GM18517 (cell line): ENCODE results near the gene NUP107.
A peak's percentile ranks its signal among the peaks of the same experiment; 100 is the strongest.
"Not testable (repeated sequence)": the region's sequence is repeated elsewhere in the genome, so short reads cannot be mapped to it uniquely, and the experiment has no call there.

Experiments
- ATAC-seq: cut with Tn5 transposase; IDR thresholded peaks from one replicate; pipeline ENCODE4 v1.9.1; 2021; ENCODE audit warnings: mild to moderate bottlenecking, moderate library complexity; ENCODE audit not compliant: unreplicated experiment

The NUP107 gene

DNA sequence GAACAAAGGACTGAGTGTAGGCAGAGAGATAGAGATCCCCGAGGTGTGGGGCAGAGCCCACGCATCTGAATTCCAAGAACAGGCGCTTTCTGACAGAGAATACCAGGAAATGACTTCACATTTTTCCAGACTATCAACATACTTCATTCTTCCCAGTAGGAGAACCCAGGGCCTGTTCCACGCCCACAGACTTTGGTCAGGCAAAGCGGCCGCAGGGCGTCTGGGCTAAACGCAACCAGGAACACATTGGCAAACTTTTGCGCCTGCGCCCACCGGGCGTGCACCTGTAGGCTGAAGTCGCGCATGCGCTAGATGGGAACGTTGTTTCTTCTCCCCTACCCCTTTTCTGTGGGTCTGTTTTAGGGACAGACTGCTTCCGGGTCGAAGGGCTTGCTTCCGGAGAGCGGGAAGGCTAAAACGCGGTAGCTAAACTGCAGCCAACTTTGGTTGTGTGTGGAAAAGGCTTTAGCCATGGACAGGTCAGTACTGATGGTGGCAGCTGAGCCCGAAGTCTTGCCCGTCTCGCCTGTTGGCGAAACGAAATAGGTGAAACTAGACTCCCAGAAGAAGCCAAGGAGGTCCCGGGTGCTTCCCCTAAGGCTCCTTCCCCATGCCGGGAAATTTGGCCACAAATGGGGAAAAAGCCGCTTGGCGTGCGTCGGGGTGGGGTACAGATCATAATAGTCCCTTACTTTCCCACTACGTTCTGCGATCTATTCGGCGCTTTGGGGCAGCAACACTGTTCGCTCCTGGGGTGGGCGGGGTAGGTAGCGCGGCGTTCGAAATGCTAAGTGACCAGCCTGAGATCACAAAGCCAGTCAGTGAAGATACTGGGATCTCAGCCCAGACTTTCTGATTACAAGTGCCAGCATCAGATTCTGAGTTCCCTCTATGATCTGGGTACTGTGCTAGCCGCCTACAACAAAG lies at the start of gene NUP107:
NUP107 (plus strand) TSS at position 384 of the 927 bp plus-strand sequence; CDS start at position 472, 88 bp downstream.
- peak; percentile 97 for ATAC-seq

DNA sequence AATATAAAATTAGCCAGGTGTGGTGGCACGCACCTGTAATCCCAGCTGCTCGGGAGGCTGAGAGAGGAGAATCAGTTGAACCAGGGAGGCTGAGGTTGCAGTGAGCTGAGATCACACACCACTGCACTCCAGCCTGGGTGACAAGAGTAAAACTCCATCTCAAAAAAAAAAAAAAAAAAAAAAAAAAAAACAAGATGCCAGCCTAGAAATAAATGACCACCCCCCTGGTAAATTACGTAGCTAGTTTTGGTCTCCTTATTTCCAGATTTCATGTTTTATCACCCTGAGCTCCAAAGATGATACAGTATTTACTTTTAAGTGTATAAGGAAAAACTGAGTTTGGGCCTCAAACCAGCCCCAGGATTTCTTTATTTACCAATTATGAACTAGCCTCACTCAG lies 49.3 kb upstream of the NUP107 start:
- not testable (repeated sequence) for ATAC-seq

DNA sequence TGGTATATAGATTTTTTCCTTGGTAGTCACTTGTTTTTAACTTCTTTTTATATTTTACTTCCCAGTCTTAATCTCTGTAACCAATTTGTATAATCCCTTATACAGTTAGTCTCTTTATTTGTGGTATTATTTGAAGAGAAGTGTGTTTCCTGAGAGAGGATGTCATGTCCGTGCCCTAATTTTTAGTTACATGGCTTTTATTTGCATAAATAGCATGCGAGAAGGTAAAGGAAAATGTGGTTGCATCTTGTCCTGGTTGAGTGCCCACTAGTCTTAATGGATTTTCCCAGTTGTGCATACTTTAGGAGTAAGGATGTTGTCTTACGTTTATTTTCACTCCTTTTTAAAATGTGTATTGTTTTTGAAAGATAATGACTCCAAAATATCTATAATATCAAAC lies 48.6 kb upstream of the NUP107 start:
- no peak for ATAC-seq

DNA sequence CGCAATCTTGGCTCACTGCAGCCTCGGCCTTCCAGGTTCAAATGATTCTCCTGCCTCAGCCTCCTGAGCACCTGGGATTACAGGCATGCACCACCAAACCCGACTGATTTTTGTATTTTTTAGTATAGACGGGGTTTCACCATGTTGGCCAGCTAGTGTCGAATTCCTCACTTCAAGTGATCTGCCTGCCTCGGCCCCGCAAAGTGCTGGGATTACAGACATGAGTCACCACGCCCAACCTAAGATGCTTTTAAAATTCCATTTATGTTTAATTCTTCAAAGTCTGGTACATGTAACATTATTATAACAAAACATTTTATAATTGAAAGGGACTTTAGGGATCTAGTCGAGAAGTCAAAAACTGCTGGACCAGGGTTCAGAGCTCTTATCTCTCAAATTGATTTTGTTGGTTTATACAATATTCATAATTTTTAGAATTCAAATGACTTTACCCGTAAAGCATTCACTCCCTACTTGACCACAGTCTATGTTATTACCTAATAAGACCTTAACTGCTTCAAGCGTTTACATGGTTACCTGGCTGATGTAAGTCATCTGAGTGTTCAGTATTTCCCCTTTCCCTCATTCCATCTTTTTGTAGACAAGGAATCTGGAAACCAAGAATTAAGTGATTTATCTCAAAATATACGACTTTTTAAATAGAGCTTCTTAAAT lies 47.9 kb upstream of the NUP107 start:
- ATAC-seq, result no peak

DNA sequence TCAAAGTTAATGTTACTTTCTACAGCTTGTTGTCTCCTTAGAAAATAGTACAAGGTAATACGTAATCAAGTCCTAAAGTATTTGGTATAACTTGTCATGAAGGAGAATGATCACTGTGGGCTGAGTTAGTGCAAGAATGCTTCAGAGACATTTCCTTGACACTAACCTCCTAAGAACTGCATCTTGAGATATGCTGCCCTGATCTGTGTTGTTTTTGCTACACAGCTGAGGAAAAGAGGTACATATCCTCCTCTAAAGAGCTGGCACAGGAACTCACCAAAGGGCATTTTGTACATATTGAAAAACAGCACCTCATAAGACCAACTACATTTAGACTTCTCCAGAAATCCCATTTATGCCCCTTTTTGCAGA lies 47.4 kb upstream of the NUP107 start:
- ATAC-seq, result no peak

DNA sequence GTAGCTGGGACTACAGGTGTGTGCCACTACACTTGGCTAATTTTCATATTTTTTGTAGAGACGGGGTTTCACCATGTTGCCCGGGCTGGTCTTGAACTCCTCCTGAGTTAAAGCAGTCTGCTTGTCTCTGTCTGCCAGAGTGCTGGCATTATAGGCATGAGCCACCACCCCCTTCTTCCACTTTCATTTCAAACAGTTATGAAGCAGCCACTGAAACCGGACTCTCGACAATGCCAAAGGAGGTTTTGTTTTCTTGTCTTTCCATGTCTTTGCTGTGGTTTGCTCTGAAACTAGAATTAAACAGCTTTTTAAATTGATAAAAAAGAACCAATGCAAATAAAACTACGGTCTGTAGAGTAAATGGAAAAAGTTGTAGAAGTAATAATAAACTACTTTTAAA lies 45.6 kb upstream of the NUP107 start:
- peak; percentile 91 for ATAC-seq

DNA sequence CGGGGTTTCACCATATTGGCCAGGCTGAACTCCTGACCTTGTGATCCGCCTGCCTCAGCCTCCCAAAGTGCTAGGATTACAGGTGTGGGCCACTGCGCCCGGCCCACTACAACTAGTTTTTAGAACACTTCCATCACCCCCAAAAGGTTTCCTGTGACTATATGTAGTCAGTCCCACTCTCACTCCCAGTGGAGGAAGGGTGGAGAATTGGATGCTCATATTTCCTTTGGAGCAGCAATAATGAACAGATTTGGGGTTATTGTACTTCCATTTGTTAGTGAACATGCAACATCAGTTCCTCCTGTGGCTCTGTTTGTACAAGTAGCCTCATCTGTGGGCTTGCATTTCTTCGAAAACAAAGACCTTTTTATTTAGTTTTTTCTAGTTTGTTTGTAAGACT lies 40.3 kb upstream of the NUP107 start:
- ATAC-seq, result no peak

DNA sequence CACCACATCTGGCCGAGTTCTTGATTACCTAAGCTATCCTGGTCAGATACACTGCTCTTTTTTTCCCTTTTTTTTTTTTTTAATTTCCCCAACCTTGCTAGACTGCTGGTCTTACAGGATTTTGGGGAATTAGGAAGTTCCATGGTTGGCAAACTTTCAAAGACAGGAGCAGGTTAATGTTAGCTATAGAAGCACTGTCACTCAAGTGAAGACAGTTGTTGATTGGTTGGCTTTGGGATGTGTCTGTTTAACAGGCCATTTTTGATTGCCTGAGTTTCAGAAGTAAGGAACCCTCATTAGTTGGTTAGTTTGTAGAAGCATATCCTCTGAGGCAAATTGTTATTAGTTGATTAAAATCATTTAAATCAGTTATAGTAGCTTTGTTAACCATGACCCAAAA lies 39.3 kb upstream of the NUP107 start:
- ATAC-seq, result no peak

DNA sequence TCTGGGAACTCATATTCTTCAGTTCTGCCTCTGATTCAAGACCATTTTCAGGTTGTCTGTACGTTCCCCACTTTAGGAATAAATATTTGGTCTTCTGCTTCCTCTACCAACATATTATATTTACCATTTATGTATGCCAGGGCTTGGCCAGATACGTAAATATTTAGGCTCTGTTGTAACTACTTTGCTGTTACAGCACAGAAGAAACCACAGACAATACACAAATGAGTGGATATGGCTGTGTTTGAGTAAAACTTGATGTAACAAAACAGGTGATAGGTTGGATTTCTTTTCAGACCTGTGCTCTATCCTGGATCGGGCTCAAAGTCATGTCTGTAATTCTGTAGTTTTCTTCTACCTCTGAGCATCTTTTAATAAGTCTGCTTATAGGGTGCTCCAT lies 38.6 kb upstream of the NUP107 start:
- no peak for ATAC-seq

DNA sequence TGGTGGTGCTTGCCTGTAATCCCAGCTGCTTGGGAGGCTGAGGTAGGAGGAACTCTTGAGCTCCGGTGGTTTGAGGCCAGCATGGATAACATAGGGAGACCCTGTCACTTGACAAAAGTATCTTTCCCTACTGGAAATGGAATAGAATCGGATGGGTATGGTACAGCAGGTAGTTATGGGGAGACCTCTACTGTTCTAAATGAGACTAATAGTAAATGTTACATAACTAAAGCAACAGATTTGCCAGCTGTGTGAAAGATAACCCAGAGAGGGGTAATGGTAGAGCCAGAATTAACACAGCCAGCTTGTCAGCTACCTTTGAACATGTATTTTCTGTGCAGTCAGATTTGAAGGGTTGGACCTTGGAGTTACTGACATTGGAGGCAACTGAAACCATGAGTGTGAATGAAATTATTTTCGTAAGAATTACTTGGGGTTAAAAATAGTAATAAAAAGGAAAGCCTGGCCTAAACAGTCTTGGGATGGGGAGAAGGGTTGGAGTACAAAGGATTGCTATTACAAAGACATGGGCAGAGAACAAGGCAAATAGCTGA lies 21.7 kb upstream of the NUP107 start:
- no peak for ATAC-seq

DNA sequence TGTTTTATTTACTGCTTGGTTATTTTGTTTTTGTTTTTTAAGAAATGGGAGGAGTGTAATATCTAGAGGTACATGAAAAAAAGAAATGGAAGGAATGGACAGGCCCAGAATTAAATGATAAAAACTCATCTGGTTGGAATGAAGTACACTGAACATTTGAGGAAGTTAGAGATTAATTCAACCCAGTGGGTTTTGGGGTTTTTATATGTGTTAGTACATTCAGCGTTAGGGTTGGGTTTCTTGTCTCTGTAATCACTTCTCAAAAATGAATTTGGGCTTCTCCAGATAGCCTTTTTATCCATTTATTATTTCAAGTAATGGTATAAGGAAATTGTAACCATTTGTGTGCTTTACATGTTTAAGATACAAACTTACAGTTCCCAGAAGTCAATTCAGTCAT lies 19.5 kb upstream of the NUP107 start:
- no peak for ATAC-seq

DNA sequence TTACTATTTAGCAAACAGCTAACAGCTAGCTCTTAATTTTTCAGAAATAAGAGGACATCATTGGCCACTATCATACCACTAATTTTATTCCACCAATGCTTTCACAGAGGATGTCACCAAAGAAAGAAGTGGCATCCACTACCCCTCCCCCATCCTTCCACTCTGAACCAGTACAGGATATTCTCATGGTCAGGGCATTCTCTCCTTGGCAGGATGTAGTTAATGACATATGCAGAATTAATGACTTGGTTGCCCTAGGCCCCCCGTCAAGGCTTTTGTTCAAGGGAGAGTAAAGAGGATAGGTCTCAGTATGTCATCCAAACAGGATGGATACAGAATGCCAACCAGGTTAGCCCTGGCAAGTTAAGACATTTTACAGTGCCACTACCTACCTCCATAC lies 18.9 kb upstream of the NUP107 start:
- ATAC-seq, result no peak

DNA sequence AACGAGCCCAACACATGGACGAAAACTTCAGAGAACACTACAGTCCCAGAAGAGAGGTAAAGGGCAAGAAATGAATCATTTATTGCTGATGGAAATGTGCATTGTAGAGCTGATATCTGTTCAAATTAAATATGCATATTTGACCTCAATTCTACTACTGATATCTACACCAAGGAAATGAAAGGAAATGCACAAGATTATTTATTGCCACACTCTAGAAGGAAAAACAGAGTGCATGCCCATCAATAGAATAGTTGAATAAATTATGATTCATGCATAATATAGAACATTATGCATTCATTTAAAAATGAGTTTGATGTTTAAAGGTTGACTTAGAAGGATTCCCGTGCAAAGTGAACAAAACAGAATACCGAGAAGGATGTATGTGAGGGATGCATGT lies 15.6 kb upstream of the NUP107 start:
- ATAC-seq, result no peak

DNA sequence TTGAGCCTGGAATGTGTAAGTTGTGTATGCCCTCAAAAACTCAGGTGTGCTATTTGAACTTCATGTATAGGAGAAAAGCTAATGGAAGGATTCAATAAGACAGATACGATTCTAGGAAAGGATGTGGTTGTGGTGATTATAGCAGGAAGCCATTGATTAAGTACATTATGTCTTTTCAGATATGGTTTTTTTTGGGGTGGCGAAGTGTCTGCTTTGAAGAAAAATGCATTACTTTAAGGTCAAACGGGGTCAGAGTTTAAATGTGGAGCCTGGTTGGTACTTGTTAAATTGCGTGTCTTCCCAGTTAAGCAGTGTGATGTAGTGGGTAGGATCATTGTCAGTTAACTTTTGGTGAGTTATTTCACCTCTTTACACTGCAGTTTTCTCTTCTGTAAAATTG lies 13.0 kb upstream of the NUP107 start:
- ATAC-seq, result no peak

DNA sequence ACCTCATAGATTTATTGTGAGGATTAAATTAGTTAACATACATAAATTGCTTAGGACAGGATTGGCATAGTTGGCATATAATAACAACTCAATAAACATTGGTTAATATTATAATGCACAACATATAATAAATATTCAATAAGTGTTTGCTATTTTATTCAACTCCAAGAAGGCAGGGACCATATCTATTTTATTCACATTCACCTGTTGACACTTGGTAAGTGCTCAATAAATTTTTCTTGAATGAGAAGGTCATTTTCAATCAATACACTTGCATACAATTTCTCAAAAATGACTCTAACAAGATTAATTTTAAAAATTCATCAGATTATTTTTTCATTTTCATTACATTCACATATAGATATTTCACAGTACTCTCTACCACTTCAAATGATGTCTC lies 12.4 kb upstream of the NUP107 start:
- ATAC-seq, result no peak

DNA sequence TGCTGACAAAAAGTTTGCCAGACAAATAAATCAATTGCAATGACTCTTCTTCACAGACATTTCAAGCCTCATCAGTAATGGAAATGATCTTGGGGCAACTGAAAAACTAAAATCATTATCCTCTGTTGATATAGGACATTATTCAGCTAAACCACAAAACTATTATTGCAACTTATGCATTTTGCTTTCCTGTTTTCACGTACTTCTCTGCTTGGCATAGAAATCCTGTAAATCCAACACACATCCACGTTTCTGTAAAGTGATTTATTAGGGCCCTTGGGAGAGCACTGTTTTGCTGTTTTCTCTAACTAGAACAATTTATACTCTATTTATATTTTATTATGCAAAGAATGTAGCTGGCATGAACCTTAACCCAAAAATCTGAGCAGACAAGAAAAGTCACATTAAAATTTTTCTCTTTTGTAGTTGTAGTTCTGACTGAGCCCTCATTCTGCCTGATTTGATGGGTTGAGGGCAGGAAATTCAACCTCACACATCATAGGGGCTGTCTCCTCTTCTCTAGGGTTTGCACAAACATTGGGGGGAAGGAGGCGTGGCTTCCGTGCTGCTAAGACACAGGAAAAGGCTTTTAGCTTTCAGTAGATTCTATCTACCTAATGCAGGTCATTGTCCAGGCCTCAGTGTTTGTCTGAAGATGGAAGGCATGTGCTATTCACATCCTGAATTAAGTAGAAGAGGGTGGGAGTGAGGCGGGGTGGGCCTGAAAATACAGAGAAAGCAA lies 11.5 kb upstream of the NUP107 start:
- ATAC-seq, result no peak

DNA sequence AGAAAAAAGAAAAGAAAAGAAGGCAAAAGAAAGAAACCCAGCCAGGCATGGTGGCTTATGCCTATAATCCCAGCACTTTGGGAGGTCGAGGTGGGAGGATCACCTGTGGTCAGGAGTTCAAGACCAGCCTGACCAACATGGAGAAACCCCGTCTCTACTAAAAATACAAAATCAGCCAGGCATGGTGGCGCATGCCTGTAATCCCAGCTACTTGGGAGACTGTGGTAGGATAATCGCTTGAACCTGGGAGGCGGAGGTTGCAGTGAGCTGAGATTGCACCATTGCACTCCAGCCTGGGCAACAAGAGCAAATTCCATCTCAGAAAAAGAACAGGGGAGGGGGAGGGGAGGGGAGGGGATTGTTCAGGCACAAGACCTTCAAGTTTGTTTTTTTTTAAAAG lies 9.9 kb upstream of the NUP107 start:
- ATAC-seq, result not testable (repeated sequence)

DNA sequence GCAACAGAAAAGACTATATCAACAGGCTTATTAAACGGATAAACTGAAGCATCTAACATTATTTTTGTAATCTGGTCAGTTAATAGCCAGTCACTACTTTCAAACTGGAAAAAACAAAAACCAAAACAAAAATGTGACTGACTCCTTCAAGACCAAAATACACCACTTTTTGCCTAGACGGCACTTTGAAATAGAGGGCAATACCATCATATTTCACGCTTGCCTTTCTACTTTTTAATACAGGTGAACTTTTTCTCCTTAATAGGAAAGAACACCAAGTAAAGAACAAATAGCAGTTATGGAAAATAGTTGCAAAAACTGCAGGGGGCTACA lies 550 bp upstream of the NUP107 start:
- peak; percentile 4 for ATAC-seq

DNA sequence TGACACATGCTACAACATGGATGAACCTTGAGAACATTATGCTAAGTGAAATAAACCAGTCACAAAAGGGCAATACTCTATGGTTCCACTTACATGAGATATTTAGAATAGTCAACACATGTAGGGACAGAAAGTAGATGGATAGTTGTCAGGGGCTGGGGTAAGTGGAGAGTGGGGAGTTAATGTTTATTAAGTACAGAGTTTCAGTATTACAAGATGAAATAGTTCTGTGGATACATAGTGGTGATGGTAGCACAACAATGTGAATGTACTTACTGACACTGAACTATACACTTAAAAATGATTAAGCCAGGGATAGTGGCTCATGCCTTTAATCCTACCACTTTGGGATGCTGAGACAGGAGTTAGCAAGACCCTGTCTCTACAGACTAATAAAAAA lies 8.7 kb downstream of the NUP107 start:
- no peak for ATAC-seq

DNA sequence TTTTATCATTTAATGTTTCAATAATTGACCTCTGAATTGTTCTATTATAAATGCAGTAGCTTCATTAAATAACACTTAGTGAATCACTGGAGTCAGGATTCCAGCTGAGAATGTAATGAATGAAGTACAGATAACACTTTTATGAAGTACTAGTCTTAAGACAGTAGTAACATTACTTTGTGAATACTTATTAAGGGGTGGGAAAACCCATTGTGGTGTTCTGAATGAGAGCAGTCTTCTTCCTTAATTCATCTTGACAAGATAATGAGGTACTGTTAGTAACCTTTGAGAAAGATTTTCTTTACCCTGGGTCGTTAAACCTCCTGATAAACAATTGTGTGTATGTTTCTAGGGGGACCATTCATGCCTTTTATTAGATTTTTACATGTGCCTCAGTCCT lies 12.7 kb downstream of the NUP107 start:
- ATAC-seq, result no peak

DNA sequence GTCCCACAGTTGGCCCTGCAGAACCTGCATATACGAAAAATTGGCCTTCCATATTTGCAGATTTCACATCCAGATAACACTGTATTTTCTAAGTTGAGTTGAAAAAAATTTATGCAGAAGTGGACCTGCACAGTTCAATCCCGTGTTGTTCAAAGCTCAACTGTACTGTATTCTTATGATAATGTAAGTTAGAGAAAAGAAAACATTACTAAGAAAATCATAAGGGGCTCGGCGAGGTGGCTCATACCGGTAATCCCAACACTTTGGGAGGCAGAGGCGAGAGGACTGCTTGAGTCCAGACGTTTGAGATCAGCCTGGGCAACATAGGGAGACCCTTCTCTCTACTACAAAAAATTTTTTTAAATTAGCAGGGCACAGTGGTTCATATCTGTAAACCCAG lies 41.0 kb downstream of the NUP107 start:
- ATAC-seq, result no peak
